Endothelial cell (in vitro differentiated cells): ENCODE data around the gene RBMS3. TPM values are rescaled to one million over a fixed set of nuclear protein-coding genes. Genes with fewer than 3 reads are reported as not detected.

Experiments
- DNase-seq: peaks from one replicate; pipeline ENCODE4 v3.0.0; 2021; ENCODE audit warnings: low spot score
- H3K27ac Mint-ChIP-seq: one replicate; pipeline ENCODE4 v1.8.0; 2021; ENCODE audit warnings: mixed read lengths, inconsistent platforms; ENCODE audit not compliant: unreplicated experiment
- H3K27me3 Mint-ChIP-seq: one replicate; pipeline ENCODE4 v1.8.0; 2021; ENCODE audit warnings: mild to moderate bottlenecking, moderate library complexity, mixed read lengths, inconsistent platforms; ENCODE audit not compliant: unreplicated experiment
- H3K36me3 Mint-ChIP-seq: one replicate; pipeline ENCODE4 v1.8.0; 2021; ENCODE audit warnings: mild to moderate bottlenecking, low read depth, mixed read lengths, inconsistent platforms; ENCODE audit not compliant: unreplicated experiment
- H3K4me1 Mint-ChIP-seq: one replicate; pipeline ENCODE4 v1.8.0; 2021; ENCODE audit warnings: mild to moderate bottlenecking, mixed read lengths, inconsistent platforms; ENCODE audit not compliant: unreplicated experiment
- H3K4me3 Mint-ChIP-seq: one replicate; pipeline ENCODE4 v1.8.0; 2021; ENCODE audit warnings: mild to moderate bottlenecking, mixed read lengths, inconsistent platforms; ENCODE audit not compliant: unreplicated experiment
- H3K9me3 Mint-ChIP-seq: one replicate; pipeline ENCODE4 v1.8.0; 2021; ENCODE audit warnings: mixed read lengths, inconsistent platforms; ENCODE audit not compliant: unreplicated experiment
- total RNA-seq: library from RNA; stranded (reverse); fragmentation: NEBNext Ultra II Directional; extraction: Animal tissue kit (Norgen Biotek cat#: 25700); gene quantifications from one replicate; pipeline ENCODE4 v1.2.1, GENCODE V29; 2021; ENCODE audit not compliant: unreplicated experiment
- TF ChIP-seq, protein P1 (sequence below): fragments of 200-600 bp; sonication (generic); IDR thresholded peaks from one replicate; pipeline ENCODE4 v1.5.0; 2021; ENCODE audit warnings: antibody characterized with exemption; ENCODE audit not compliant: unreplicated experiment

Gene RBMS3
- total RNA-seq, 1 donor from 2014 or later: 30.9 TPM

DNA sequence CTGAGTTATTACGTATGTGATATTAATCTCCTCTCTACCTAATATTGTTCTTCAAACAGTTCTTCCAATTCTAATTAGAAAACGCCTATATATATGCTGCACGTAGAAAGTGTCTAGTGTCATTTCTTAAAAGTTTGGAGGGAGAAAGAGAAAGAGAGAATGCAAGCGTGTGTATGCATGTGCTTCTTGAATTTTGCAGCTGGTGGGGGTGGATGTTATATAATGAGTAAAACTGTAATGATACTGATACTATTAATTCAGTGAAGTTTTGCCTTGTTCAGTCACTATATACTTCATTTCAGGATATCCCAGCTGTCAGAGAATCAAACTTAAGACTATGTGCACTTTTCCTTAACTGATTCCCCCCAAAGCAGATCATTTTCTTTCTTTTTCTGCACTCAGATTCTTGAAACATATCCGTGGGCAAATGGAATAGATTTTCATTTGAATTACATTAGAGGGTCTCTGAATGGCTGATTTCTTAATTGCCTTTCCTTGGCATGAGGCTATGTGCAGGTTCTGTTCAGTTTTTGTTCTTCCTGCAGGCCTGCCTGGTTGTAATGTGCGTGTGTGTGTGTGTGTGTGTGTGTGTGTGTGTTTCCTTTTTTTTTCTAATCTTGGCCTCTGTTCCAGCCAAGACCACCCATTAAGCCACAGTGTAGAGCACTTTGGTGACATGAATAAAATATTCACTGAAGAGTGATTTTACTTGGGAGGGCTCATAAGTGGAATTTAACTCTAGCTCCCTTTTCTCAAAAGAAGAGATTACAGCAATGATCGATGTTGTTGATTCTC lies 617.5 kb downstream of the RBMS3 start:
- H3K36me3 Mint-ChIP-seq: no peaks in the 10 kb centered on the region
- H3K27ac Mint-ChIP-seq: no peak overlapping the region
- no peak for DNase-seq
- TF ChIP-seq, protein P1, sequence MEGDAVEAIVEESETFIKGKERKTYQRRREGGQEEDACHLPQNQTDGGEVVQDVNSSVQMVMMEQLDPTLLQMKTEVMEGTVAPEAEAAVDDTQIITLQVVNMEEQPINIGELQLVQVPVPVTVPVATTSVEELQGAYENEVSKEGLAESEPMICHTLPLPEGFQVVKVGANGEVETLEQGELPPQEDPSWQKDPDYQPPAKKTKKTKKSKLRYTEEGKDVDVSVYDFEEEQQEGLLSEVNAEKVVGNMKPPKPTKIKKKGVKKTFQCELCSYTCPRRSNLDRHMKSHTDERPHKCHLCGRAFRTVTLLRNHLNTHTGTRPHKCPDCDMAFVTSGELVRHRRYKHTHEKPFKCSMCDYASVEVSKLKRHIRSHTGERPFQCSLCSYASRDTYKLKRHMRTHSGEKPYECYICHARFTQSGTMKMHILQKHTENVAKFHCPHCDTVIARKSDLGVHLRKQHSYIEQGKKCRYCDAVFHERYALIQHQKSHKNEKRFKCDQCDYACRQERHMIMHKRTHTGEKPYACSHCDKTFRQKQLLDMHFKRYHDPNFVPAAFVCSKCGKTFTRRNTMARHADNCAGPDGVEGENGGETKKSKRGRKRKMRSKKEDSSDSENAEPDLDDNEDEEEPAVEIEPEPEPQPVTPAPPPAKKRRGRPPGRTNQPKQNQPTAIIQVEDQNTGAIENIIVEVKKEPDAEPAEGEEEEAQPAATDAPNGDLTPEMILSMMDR: no peak
- no peaks in the 10 kb centered on the region for H3K27me3 Mint-ChIP-seq
- H3K4me3 Mint-ChIP-seq: no peak overlapping the region
- H3K9me3 Mint-ChIP-seq: no peaks in the 10 kb centered on the region
- peaks cover 2% of the 10 kb centered on the region for H3K4me1 Mint-ChIP-seq

GRCh38 chr3:29899021-29899420 lies 618.1 kb downstream of the RBMS3 start:
- Mint-ChIP-seq H3K4me3 (no peak overlapping the region), H3K9me3 (no peaks in the 10 kb centered on the region), H3K27me3 (no peaks in the 10 kb centered on the region), H3K27ac (no peak overlapping the region), H3K36me3 (no peaks in the 10 kb centered on the region), H3K4me1 (peaks cover 2% of the 10 kb centered on the region)
- no peak for DNase-seq
- TF ChIP-seq, protein P1: no peak

GRCh38 chr3:29901097-29901496 lies 620.2 kb downstream of the RBMS3 start:
- no peak for DNase-seq
- Mint-ChIP-seq H3K4me3 (no peak overlapping the region), H3K27ac (no peak overlapping the region), H3K27me3 (no peaks in the 10 kb centered on the region), H3K36me3 (no peaks in the 10 kb centered on the region), H3K9me3 (no peaks in the 10 kb centered on the region), H3K4me1 (peaks cover 2% of the 10 kb centered on the region)
- TF ChIP-seq, protein P1: no peak

- H3K27me3 Mint-ChIP-seq: no peaks in the 10 kb centered on the region
- no peak for DNase-seq
- no peaks in the 10 kb centered on the region for H3K36me3 Mint-ChIP-seq
- no peaks in the 10 kb centered on the region for H3K9me3 Mint-ChIP-seq
- H3K4me3 Mint-ChIP-seq: no peak overlapping the region
- no peak overlapping the region for H3K27ac Mint-ChIP-seq
- H3K4me1 Mint-ChIP-seq: peaks cover 2% of the 10 kb centered on the region
- TF ChIP-seq, protein P1: no peak
These were observed 622.7 kb downstream of the RBMS3 start for GRCh38 chr3:29903600-29903999.

DNA sequence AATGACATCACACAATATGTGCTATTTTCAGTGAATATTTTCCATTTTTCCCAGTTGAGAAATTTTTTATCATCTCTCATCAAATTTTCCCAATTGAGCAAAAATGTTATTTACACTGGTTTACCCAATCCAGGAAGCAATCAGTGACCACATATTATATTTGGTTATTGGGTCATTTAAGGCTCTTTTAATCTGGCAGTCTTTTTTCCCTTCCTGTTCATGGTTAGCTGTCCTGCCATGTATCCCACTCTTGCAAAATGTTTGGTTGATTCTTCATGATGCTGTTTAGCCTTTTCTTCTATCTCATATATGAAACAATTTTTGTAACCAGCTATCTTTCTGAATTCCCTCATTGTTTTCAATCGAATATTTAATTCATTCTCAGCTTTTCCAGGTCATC lies 626.0 kb downstream of the RBMS3 start:
- no peaks in the 10 kb centered on the region for H3K36me3 Mint-ChIP-seq
- H3K9me3 Mint-ChIP-seq: no peaks in the 10 kb centered on the region

More for the DNA sequence above, 626.0 kb downstream of the RBMS3 start:
- TF ChIP-seq, protein P1: no peak
- Mint-ChIP-seq H3K4me1 (no peaks in the 10 kb centered on the region), H3K27me3 (peaks cover 3% of the 10 kb centered on the region), H3K4me3 (no peak overlapping the region), H3K27ac (no peak overlapping the region)
- no peak for DNase-seq
